OCI-LY1 (cell line): ENCODE measurements around the gene RREB1.

Experiments
- CTCF ChIP-seq: fragments of 200-600 bp; sonication (generic), shearing (Covaris generic); IDR thresholded peaks from 2 replicates; pipeline ENCODE4 v1.5.1; 2017; ENCODE audit warnings: mild to moderate bottlenecking, antibody characterized with exemption, low read length, moderate library complexity, mixed read lengths
- EZH2 ChIP-seq: fragments of 200-600 bp; sonication (generic), shearing (Covaris generic); IDR thresholded peaks from 2 replicates; pipeline ENCODE4 v1.8.0; 2017; ENCODE audit warnings: borderline replicate concordance, mixed run types, mild to moderate bottlenecking, antibody characterized with exemption, low read length, moderate library complexity, mixed read lengths

DNA sequence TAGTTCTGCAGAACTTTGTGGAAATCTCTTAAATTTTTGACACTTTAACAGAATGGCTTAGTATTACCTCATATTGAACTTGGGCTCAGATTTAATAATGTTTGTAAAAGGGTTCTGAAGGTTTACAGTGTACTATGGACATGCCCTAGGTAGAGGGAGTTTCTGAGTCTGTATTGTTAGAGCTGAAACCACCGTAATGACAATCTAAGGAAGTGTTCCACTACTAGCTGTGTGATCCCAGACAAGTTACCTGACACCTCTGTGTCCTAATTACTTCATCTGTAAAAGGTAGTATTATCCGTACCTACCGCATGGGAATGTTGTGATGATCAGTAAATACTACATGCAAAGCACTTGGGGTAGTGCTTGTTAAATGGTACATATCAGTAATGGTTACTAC is 86.9 kb downstream of the RREB1 start:
- TF ChIP-seq CTCF: no peak
- no peak for TF ChIP-seq EZH2
